Measurements from ENCODE around the gene LDAF1. TPM values are rescaled to one million over a fixed set of nuclear protein-coding genes. Genes with fewer than 3 reads are reported as not detected.
"Not testable (repeated sequence)": the region's sequence is repeated elsewhere in the genome, so short reads cannot be mapped to it uniquely, and the experiment has no call there.

Gene LDAF1
- total RNA-seq, 1 experiment from 2014 or later = 11.5 TPM

GRCh38 chr16:21169249-21169981, 10.9 kb downstream of the LDAF1 start:
- no peaks in the 10 kb centered on the region for H3K27me3 ChIP-seq (ENCODE audit: low read length)
- no peak for DNase-seq
- H3K9me2 ChIP-seq (replicated peaks; ENCODE audit: low read length) = no peaks in the 10 kb centered on the region
- H3K4me2 ChIP-seq (ENCODE audit: low read length) = no peak overlapping the region
- H3K27ac ChIP-seq (ENCODE audit: low read length) = no peak overlapping the region
- H3K4me1 ChIP-seq (ENCODE audit: insufficient read depth, low read length) = peaks cover 14% of the 10 kb centered on the region
- peaks cover 5% of the 10 kb centered on the region; the same call in 1 of the 2 replicates for H3K36me3 ChIP-seq (ENCODE audit: low read depth, low read length)
- H3K9ac ChIP-seq (ENCODE audit: low read length) = no peak overlapping the region
- ATAC-seq = no peak
- no peak overlapping the region for H2AFZ ChIP-seq (ENCODE audit: low read length)
- H3K4me3 ChIP-seq (ENCODE audit: low read length) = no peak overlapping the region
- TF ChIP-seq EZH2 (IDR thresholded peaks at IDR 0.05; ENCODE audit: low read length, unreplicated experiment) = no peak
- TF ChIP-seq CTCF (conservative IDR thresholded peaks at IDR 0.05; ENCODE audit: low read depth, low read length) = no peak
- TF ChIP-seq EZH2phosphoT487 (IDR thresholded peaks at IDR 0.05; ENCODE audit: borderline replicate concordance, low read length) = no peak
- ChIA-PET CTCF (interaction anchor here (0.6 kb wide), 1 partner anchor 131 kb away, joined by 7 read pairs; no protein-coding TSS in a partner anchor), POLR2A (ENCODE audit: unreplicated experiment) (interaction anchor here (0.6 kb wide), 1 partner anchor 10 kb away, joined by 8 read pairs; no protein-coding TSS in a partner anchor)
- BruUV-seq (replicated peaks) = no TSS peak
- H3K79me2 ChIP-seq (ENCODE audit: low read length) = no peaks in the 10 kb centered on the region
- H3F3A ChIP-seq (ENCODE audit: low read length, unreplicated experiment) = no peaks in the 10 kb centered on the region
- no peaks in the 10 kb centered on the region; the same call in 1 of the 2 replicates for H4K20me1 ChIP-seq (ENCODE audit: low read length)
- H3K9me3 ChIP-seq (ENCODE audit: low read length) = no peaks in the 10 kb centered on the region
- intact Hi-C loops (cut with micrococcal nuclease) = no loop called here

GRCh38 chr16:21170116-21170515, 11.6 kb downstream of the LDAF1 start:
- H2AFZ ChIP-seq (ENCODE audit: low read length); H4K20me1 ChIP-seq (ENCODE audit: low read length); BruUV-seq (replicated peaks); H3F3A ChIP-seq (ENCODE audit: low read length, unreplicated experiment); ATAC-seq; H3K27ac ChIP-seq (ENCODE audit: low read length); H3K79me2 ChIP-seq (ENCODE audit: low read length); H3K9me2 ChIP-seq (replicated peaks; ENCODE audit: low read length); intact Hi-C loops (cut with micrococcal nuclease); H3K9ac ChIP-seq (ENCODE audit: low read length); H3K4me2 ChIP-seq (ENCODE audit: low read length); CTCF ChIA-PET; DNase-seq; H3K4me3 ChIP-seq (ENCODE audit: low read length); H3K9me3 ChIP-seq (ENCODE audit: low read length); H3K27me3 ChIP-seq (ENCODE audit: low read length); H3K36me3 ChIP-seq (ENCODE audit: low read depth, low read length); POLR2A ChIA-PET (ENCODE audit: unreplicated experiment): not testable (repeated sequence)
- peaks cover 11% of the 10 kb centered on the region for H3K4me1 ChIP-seq (ENCODE audit: insufficient read depth, low read length)

- H3K27ac ChIP-seq (ENCODE audit: low read length) = no peak overlapping the region
- H3K9ac ChIP-seq (ENCODE audit: low read length) = no peak overlapping the region
- TF ChIP-seq CTCF (conservative IDR thresholded peaks at IDR 0.05; ENCODE audit: low read depth, low read length) (no peak), EZH2phosphoT487 (IDR thresholded peaks at IDR 0.05; ENCODE audit: borderline replicate concordance, low read length) (no peak), EZH2 (IDR thresholded peaks at IDR 0.05; ENCODE audit: low read length, unreplicated experiment) (no peak)
- no peaks in the 10 kb centered on the region for H3K9me3 ChIP-seq (ENCODE audit: low read length)
- H3F3A ChIP-seq (ENCODE audit: low read length, unreplicated experiment) = no peaks in the 10 kb centered on the region
- no peak overlapping the region for H3K4me3 ChIP-seq (ENCODE audit: low read length)
- H3K4me1 ChIP-seq (ENCODE audit: insufficient read depth, low read length) = no peaks in the 10 kb centered on the region
- no peaks in the 10 kb centered on the region for H3K9me2 ChIP-seq (replicated peaks; ENCODE audit: low read length)
- BruUV-seq (replicated peaks) = no TSS peak
- POLR2A ChIA-PET (ENCODE audit: unreplicated experiment) = no interaction called here
- no peak overlapping the region for H2AFZ ChIP-seq (ENCODE audit: low read length)
- CTCF ChIA-PET = no interaction called here
- ATAC-seq = no peak
- H3K27me3 ChIP-seq (ENCODE audit: low read length) = no peaks in the 10 kb centered on the region
- H3K36me3 ChIP-seq (ENCODE audit: low read depth, low read length) = no peaks in the 10 kb centered on the region
- no peak overlapping the region for H3K4me2 ChIP-seq (ENCODE audit: low read length)
- H3K79me2 ChIP-seq (ENCODE audit: low read length) = no peaks in the 10 kb centered on the region
- no peak for DNase-seq
- H4K20me1 ChIP-seq (ENCODE audit: low read length) = no peaks in the 10 kb centered on the region
- intact Hi-C loops (cut with micrococcal nuclease) = no loop called here
These were observed 14.2 kb downstream of the LDAF1 start for GRCh38 chr16:21172650-21173049.
